GM18870 (cell line): ENCODE data around the gene TJAP1.

ENCODE experiments used
- ATAC-seq: cut with Tn5 transposase; IDR thresholded peaks from one replicate; pipeline ENCODE4 v1.9.1; 2021; ENCODE audit warnings: moderate library complexity; ENCODE audit not compliant: unreplicated experiment

The TJAP1 gene

GRCh38 chr6:43503443-43503842 lies 26.1 kb downstream of the TJAP1 start:
- ATAC-seq, result no peak

GRCh38 chr6:43504756-43505593 lies 27.6 kb downstream of the TJAP1 start:
- no peak for ATAC-seq

GRCh38 chr6:43505718-43506117 lies 28.3 kb downstream of the TJAP1 start:
- ATAC-seq, result no peak

- no peak for ATAC-seq
These were observed 28.8 kb downstream of the TJAP1 start for GRCh38 chr6:43506171-43506570.

- ATAC-seq, result no peak
These were observed 29.5 kb downstream of the TJAP1 start for GRCh38 chr6:43506667-43507471.

GRCh38 chr6:43508481-43509141 lies 31.2 kb downstream of the TJAP1 start:
- no peak for ATAC-seq

- ATAC-seq, result no peak
These were observed 32.0 kb downstream of the TJAP1 start for GRCh38 chr6:43509142-43509983.

- ATAC-seq, result no peak
These were observed 32.8 kb downstream of the TJAP1 start, which contains the start of gene LRRC73 for GRCh38 chr6:43509984-43510826. TSS of gene LRRC73 (minus strand) at chr6:43510346. CDS start at chr6:43509785, 561 bp downstream.

- no peak for ATAC-seq
These were observed 33.4 kb downstream of the TJAP1 start for GRCh38 chr6:43510827-43511163.

- ATAC-seq, result no peak
These were observed 34.5 kb downstream of the TJAP1 start for GRCh38 chr6:43511824-43512415.

- no peak for ATAC-seq
These were observed 38.4 kb downstream of the TJAP1 start for GRCh38 chr6:43515808-43516207.

- no peak for ATAC-seq
These were observed 39.0 kb downstream of the TJAP1 start for GRCh38 chr6:43516367-43516696.

GRCh38 chr6:43516697-43517504 lies 39.5 kb downstream of the TJAP1 start, which contains the start of the genes POLR1C and YIPF3:
TSS of gene POLR1C (plus strand) at chr6:43517089. CDS start at chr6:43517110, 21 bp downstream.
TSS of gene YIPF3 (minus strand) at chr6:43516926. CDS start at chr6:43516807, 119 bp downstream.
- peak; percentile 83 for ATAC-seq

- no peak for ATAC-seq
These were observed 40.4 kb downstream of the TJAP1 start for GRCh38 chr6:43517505-43518357.

- ATAC-seq, result no peak
These were observed 42.7 kb downstream of the TJAP1 start for GRCh38 chr6:43520097-43520496.

GRCh38 chr6:43521836-43522235 lies 44.5 kb downstream of the TJAP1 start:
- no peak for ATAC-seq

- ATAC-seq, result no peak
These were observed 45.3 kb downstream of the TJAP1 start for GRCh38 chr6:43522547-43523261.
